Retinal pigment epithelial cell (primary cell): ENCODE data around the gene DLGAP3.

Source experiments
- DNase-seq: peaks from one replicate; pipeline ENCODE4 v3.0.0-alpha.2; 2010; ENCODE audit warnings: low read depth
- H3K4me3 ChIP-seq: 2 replicates; pipeline ENCODE4 v1.5.1; 2011; ENCODE audit warnings: mild to moderate bottlenecking, low read length, control low read depth, moderate library complexity
- CTCF ChIP-seq: conservative IDR thresholded peaks from 2 replicates; pipeline ENCODE4 v1.5.1; 2011; ENCODE audit warnings: low read depth, low read length, control low read depth, inconsistent platforms

DLGAP3 gene

GRCh38 chr1:34900775-34901502 lies 28.5 kb downstream of the DLGAP3 start:
- no peak overlapping the region for H3K4me3 ChIP-seq
- DNase-seq, result no peak
- no peak for TF ChIP-seq CTCF

- no peak for DNase-seq
- H3K4me3 ChIP-seq, result no peak overlapping the region
- no peak for TF ChIP-seq CTCF
Measured at GRCh38 chr1:34899906-34900305, 29.5 kb downstream of the DLGAP3 start.

- no peak for TF ChIP-seq CTCF
- DNase-seq, result no peak
- no peak overlapping the region for H3K4me3 ChIP-seq
Measured at GRCh38 chr1:34899471-34899870, 30.0 kb downstream of the DLGAP3 start.

GRCh38 chr1:34898330-34898761 lies 31.1 kb downstream of the DLGAP3 start:
- peak; percentile 10 for DNase-seq
- H3K4me3 ChIP-seq, result no peak overlapping the region

GRCh38 chr1:34896612-34897011 lies 32.8 kb downstream of the DLGAP3 start:
- H3K4me3 ChIP-seq, result no peak overlapping the region
- TF ChIP-seq CTCF, result peak; percentile 15
- DNase-seq, result no peak

More at GRCh38 chr1:34898330-34898761, 31.1 kb downstream of the DLGAP3 start:
- TF ChIP-seq CTCF, result no peak

GRCh38 chr1:34889705-34890104 lies 39.7 kb downstream of the DLGAP3 start:
- no peak overlapping the region for H3K4me3 ChIP-seq
- no peak for DNase-seq
- TF ChIP-seq CTCF, result no peak

- H3K4me3 ChIP-seq, result no peak overlapping the region
- no peak for DNase-seq
- TF ChIP-seq CTCF, result no peak
Measured at GRCh38 chr1:34887593-34887992, 41.9 kb downstream of the DLGAP3 start.
